IMR-90 (cell line): ENCODE results near the gene FOXP4.

ENCODE experiments used
- CTCF ChIP-seq: conservative IDR thresholded peaks from 2 replicates; pipeline ENCODE4 v1.5.1; 2012; ENCODE audit warnings: mild to moderate bottlenecking, low read depth, low read length, improper control_type of control experiment
- ELK1 ChIP-seq: fragments of 150-350 bp; IDR thresholded peaks from 2 replicates; pipeline ENCODE4 v1.6.1; 2016; ENCODE audit warnings: low read depth, mild to moderate bottlenecking, low read length, moderate library complexity, borderline replicate concordance
- FOS ChIP-seq: fragments of 150-350 bp; IDR thresholded peaks from 2 replicates; pipeline ENCODE4 v1.6.1; 2016; ENCODE audit warnings: low read depth, low read length
- RCOR1 ChIP-seq: IDR thresholded peaks from 2 replicates; pipeline ENCODE4 v1.6.1; 2012; ENCODE audit warnings: mild to moderate bottlenecking, low read length, improper control_type of control experiment; ENCODE audit not compliant: insufficient replicate concordance

GRCh38 chr6:41586252-41587007 is 40.2 kb downstream of the FOXP4 start:
- TF ChIP-seq ELK1 (no peak), CTCF (no peak), FOS (no peak), RCOR1 (no peak)
